ENCODE data around the gene CKAP2.
A peak's percentile ranks its signal among the peaks of the same experiment; 100 is the strongest.

Gene CKAP2

DNA sequence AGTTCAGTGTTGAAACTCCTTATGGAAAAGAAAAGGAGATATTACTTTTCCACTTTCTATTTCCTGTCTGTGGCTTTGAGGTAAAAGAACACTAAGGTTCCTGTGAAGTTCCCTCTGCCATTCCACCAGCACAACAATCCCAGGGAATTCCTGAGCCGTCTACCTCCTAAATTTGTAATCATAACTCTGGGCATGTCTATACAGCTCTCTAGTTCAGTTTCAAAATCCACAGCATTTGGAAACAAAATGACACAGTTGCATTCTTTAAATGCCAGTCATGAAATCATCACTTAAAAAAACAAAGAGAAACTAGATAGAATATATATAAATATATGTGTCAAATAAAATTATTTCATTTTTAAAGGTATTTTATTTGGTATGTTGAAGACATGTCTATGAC lies 40.3 kb upstream of the CKAP2 start:
- no peak for DNase-seq (ENCODE audit: insufficient read length, low spot score)
- no peak for FAIRE-seq
- TF ChIP-seq, protein P1, sequence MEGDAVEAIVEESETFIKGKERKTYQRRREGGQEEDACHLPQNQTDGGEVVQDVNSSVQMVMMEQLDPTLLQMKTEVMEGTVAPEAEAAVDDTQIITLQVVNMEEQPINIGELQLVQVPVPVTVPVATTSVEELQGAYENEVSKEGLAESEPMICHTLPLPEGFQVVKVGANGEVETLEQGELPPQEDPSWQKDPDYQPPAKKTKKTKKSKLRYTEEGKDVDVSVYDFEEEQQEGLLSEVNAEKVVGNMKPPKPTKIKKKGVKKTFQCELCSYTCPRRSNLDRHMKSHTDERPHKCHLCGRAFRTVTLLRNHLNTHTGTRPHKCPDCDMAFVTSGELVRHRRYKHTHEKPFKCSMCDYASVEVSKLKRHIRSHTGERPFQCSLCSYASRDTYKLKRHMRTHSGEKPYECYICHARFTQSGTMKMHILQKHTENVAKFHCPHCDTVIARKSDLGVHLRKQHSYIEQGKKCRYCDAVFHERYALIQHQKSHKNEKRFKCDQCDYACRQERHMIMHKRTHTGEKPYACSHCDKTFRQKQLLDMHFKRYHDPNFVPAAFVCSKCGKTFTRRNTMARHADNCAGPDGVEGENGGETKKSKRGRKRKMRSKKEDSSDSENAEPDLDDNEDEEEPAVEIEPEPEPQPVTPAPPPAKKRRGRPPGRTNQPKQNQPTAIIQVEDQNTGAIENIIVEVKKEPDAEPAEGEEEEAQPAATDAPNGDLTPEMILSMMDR (IDR thresholded peaks at IDR 0.05; ENCODE audit: insufficient read depth, missing control alignments) = no peak

DNA sequence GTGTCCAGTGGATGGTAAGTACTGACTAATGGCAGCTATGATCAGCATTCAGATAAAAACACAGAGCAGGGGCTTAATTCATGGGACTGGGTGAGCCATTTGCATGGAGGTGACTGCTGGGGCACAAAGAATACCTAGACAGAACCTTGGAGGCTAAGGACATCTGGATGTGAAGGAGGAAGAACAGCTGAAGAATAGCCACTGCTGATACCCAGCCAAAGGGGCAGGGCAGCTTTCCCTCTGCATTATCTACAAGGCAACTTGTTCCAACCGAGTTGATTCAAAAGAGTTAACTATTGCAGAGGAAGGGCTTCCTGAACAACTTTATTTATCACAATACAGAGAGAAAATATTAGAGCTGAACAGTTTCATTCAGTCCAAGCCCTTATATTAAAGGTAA lies 36.2 kb upstream of the CKAP2 start:
- TF ChIP-seq, protein P1 (IDR thresholded peaks at IDR 0.05; ENCODE audit: insufficient read depth, missing control alignments) = no peak
- FAIRE-seq (no peak), DNase-seq (ENCODE audit: insufficient read length, low spot score) (no peak)

DNA sequence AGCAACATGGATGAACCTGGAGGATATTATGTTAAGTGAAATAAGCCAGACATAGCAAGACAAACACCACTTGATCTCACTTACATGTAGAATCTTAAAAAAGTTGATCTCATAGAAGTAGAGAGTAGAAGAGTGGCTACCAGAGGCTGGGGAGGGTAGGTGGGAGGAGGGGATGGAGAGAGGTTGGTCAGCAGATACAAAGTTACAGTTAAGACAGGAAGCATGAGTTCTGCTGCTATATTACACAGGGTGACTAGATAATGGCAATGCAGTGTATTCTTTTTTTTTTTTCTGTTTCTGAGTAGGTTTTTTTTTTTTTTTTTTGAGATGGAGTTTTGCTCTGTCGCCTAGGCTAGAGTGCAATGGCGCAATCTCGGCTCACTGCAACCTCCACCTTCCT lies 34.1 kb upstream of the CKAP2 start:
- no peak for DNase-seq (ENCODE audit: insufficient read length, low spot score)
- TF ChIP-seq, protein P1 (IDR thresholded peaks at IDR 0.05; ENCODE audit: insufficient read depth, missing control alignments) = no peak
- FAIRE-seq = no peak

DNA sequence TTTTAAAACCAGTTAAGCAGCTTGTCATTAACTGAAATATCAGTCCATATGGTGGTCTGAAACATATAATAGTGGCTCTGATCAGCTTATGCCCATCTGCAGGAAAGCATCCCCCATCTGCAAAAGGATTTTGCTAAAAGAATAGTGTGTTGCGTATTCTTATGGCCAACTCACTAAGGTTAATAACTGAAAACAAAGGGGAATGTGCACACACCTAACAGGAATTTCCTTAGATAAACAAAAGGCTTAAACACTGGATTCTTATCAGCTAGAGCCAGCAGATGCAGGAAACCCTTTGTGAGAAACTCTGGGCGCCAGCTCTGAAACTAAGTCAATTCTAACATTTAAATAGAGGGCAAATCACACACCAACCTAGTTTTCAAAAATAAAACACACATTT lies 27.0 kb upstream of the CKAP2 start:
- DNase-seq (ENCODE audit: insufficient read length, low spot score) (no peak), FAIRE-seq (peak; percentile 99)
- TF ChIP-seq, protein P1 (IDR thresholded peaks at IDR 0.05; ENCODE audit: insufficient read depth, missing control alignments) = no peak

DNA sequence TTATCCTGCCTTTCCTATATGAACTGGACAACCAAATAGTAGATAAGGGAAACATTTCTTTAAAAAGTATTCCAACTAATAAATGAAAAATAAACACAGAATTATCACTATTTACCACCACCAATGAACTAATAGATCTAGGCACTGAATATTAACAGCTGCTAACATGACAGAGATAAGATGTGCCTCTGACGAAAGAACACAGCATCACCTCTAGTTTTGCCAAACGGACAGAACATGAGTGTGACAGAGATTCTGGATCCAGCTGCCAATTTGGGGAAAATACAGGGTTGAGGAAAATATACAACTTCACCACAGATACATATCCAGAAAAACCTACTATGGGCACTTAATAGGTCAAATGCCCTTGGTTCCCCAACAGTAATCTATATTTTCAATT lies 22.8 kb upstream of the CKAP2 start:
- no peak for DNase-seq (ENCODE audit: insufficient read length, low spot score)
- no peak for FAIRE-seq
- TF ChIP-seq, protein P1 (IDR thresholded peaks at IDR 0.05; ENCODE audit: insufficient read depth, missing control alignments) = no peak

DNA sequence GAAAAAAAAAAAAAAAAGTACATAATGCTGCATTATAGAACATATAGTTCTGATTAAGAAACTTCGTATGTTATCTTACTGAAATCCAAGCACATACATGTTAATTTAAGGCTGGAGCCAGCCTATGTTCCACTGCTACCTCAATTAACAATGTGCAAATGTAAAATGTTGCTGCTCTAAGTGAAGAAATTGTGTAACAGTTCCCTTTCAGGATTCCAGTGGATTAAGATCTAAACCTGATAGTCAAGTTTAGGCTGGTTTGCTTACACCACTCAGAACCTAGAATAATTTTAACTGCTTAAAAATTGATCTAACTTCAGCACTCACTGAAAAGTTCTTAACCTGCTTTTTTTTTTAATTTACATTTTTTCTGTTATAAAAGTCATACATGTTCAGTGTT lies 9.0 kb upstream of the CKAP2 start:
- FAIRE-seq (no peak), DNase-seq (ENCODE audit: insufficient read length, low spot score) (no peak)
- TF ChIP-seq, protein P1 (IDR thresholded peaks at IDR 0.05; ENCODE audit: insufficient read depth, missing control alignments) = no peak

DNA sequence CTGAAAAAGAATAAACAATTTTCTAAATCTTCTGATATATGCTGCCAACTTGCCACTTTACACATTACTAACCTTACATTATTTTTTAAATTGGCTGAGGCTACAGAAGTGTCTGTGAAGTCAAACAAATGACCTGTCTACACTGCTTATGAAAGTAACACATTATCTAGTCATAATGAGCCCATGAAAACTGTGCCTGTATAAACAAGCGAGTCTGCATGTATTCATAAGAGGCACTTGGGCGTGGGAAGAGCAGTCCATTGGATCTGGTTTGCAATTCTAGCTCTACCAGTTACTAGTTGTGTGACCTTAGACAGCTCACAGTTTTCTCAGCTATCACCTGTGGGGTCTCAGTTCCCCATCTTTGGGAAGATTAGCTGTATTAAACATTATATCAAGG lies 7.9 kb upstream of the CKAP2 start:
- FAIRE-seq (no peak), DNase-seq (ENCODE audit: insufficient read length, low spot score) (no peak)
- TF ChIP-seq, protein P1 (IDR thresholded peaks at IDR 0.05; ENCODE audit: insufficient read depth, missing control alignments) = no peak

Measured in D721Med (cell line).